Panc1 (cell line): ENCODE results near the gene CD226. TPM values are rescaled to one million over a fixed set of nuclear protein-coding genes. Genes with fewer than 3 reads are reported as not detected.
"Not testable (repeated sequence)": the region's sequence is repeated elsewhere in the genome, so short reads cannot be mapped to it uniquely, and the experiment has no call there.

Experiments
- ATAC-seq: fragments of 200-7000 bp; cut with Tn5 transposase; 2 replicates; pipeline ENCODE4 v1.9.1; 2020; ENCODE audit warnings: mild to moderate bottlenecking, moderate library complexity
- BruUV-seq: library from RNA; stranded (reverse); fragments of 400-500 nt; replicated peaks from 2 replicates; lab custom pipeline; 2021; lab: Mats Ljungman, UMichigan
- CTCF ChIA-PET: fragments of 300-600 bp; sonication (Branson Sonifier 250); formaldehyde crosslinking; loops from one replicate; lab custom pipeline; 2022; ENCODE audit warnings: antibody characterized with exemption; lab: Charles Lee
- POLR2A ChIA-PET: fragments of 300-600 bp; sonication (Branson Sonifier 250); formaldehyde crosslinking; loops from one replicate; lab custom pipeline; 2022; ENCODE audit warnings: antibody characterized with exemption; lab: Charles Lee
- DNase-seq: peaks from one replicate; pipeline ENCODE4 v3.0.0-alpha.2; 2010; ENCODE audit warnings: low read depth, low spot score
- H3K27ac ChIP-seq: 2 replicates; pipeline ENCODE4 v1.5.1; 2011; ENCODE audit warnings: mild to moderate bottlenecking, low read length, inconsistent platforms
- H3K27me3 ChIP-seq: fragments of 200-500 bp; sonication (Bioruptor generic); 2 replicates; pipeline ENCODE4 v1.6.0; 2014; ENCODE audit warnings: low read length, inconsistent platforms; ENCODE audit not compliant: control insufficient read depth, insufficient read depth
- H3K36me3 ChIP-seq: fragments of 200-500 bp; sonication (Bioruptor generic); 2 replicates; pipeline ENCODE4 v1.5.1; 2014; ENCODE audit warnings: inconsistent platforms, mild to moderate bottlenecking, low read length, moderate library complexity; ENCODE audit not compliant: control insufficient read depth, insufficient read depth
- H3K4me1 ChIP-seq: 2 replicates; pipeline ENCODE4 v1.5.1; 2011; ENCODE audit warnings: inconsistent platforms, mild to moderate bottlenecking, low read length, moderate library complexity; ENCODE audit not compliant: control insufficient read depth, insufficient read depth
- H3K4me3 ChIP-seq, 2 experiments: 2 replicates each; pipeline ENCODE4 v1.5.1; 2011 to 2012; ENCODE audit warnings: low read depth in 2 of 2, low read length in 2 of 2, mild to moderate bottlenecking in 2 of 2, inconsistent platforms in 1 of 2, moderate library complexity in 1 of 2
- H3K9me3 ChIP-seq: fragments of 200-500 bp; sonication (Bioruptor generic); 2 replicates; pipeline ENCODE4 v1.5.1; 2014; ENCODE audit warnings: low read depth, mild to moderate bottlenecking, inconsistent platforms, low read length, moderate library complexity; ENCODE audit not compliant: control insufficient read depth, insufficient read depth
- CTCF ChIP-seq: fragments of 450-650 bp; IDR thresholded peaks from 2 replicates; pipeline ENCODE4 v1.5.1; 2017; ENCODE audit warnings: mild to moderate bottlenecking
- POLR2AphosphoS5 ChIP-seq: IDR thresholded peaks from 2 replicates; pipeline ENCODE4 v1.6.1; 2012; ENCODE audit warnings: mild to moderate bottlenecking, low read depth, low read length, moderate library complexity
- REST ChIP-seq, 2 experiments: IDR thresholded peaks; 2 replicates each; pipeline ENCODE4 v1.6.1; 2011 to 2012; ENCODE audit warnings: low read depth in 2 of 2, control low read depth in 1 of 2, low read length in 1 of 2, mild to moderate bottlenecking in 1 of 2, moderate library complexity in 1 of 2; ENCODE audit not compliant: insufficient read depth in 1 of 2
- SIN3A ChIP-seq: IDR thresholded peaks from 2 replicates; pipeline ENCODE4 v1.6.1; 2012; ENCODE audit warnings: low read depth, mild to moderate bottlenecking, low read length, moderate library complexity, borderline replicate concordance; ENCODE audit not compliant: insufficient read depth
- TCF7L2 ChIP-seq: IDR thresholded peaks from 2 replicates; pipeline ENCODE4 v1.6.1; 2011; ENCODE audit warnings: mild to moderate bottlenecking, low read depth, low read length, inconsistent platforms
- in situ Hi-C: cut with HindIII; loops from 2 replicates; pipeline ENCODE4 v1.10.0; 2016; ENCODE audit warnings: low sequenced_read_pairs, low pct_unique_long_range_greater_than_20kb
- intact Hi-C: fragments of 100-400 bp; cut with micrococcal nuclease; formaldehyde crosslinking; loops from one replicate; pipeline ENCODE4 v1.10.0; 2022; ENCODE audit not compliant: unreplicated experiment
- total RNA-seq: library from RNA; stranded (reverse); gene quantifications from one replicate; pipeline ENCODE4 v1.2.1, GENCODE V29; 2021; ENCODE audit not compliant: unreplicated experiment

CD226 gene
- total RNA-seq, 1 experiment from 2014 or later: 0.95 TPM

- DNase-seq (no peak), ATAC-seq (no peak)
- H3K36me3 ChIP-seq: no peaks in the 10 kb centered on the region
- BruUV-seq: no TSS peak
- H3K27ac ChIP-seq: no peak overlapping the region
- ChIA-PET POLR2A (no interaction called here), CTCF (no interaction called here)
- TF ChIP-seq REST (IDR thresholded peaks at IDR 0.05; ENCODE audit: insufficient read depth in 1 of 2, low read depth in 2 of 2, low read length in 1 of 2): no peak
- TF ChIP-seq TCF7L2: no peak
- no peak for TF ChIP-seq SIN3A
- TF ChIP-seq POLR2AphosphoS5: no peak
- TF ChIP-seq CTCF: no peak
- H3K4me1 ChIP-seq: no peaks in the 10 kb centered on the region
- H3K4me3 ChIP-seq: no peak overlapping the region
- H3K9me3 ChIP-seq: no peaks in the 10 kb centered on the region
- in situ Hi-C loops (no loop called here), intact Hi-C loops (no loop called here)
- no peaks in the 10 kb centered on the region for H3K27me3 ChIP-seq
Observed at GRCh38 chr18:69882965-69883668, 64.6 kb downstream of the CD226 start.

- no peak overlapping the region for H3K4me3 ChIP-seq
Observed at GRCh38 chr18:69880083-69880482, 67.6 kb downstream of the CD226 start.

GRCh38 chr18:69879051-69879450 is 68.6 kb downstream of the CD226 start:
- H3K4me3 ChIP-seq, H3K27ac ChIP-seq, H3K36me3 ChIP-seq, H3K4me1 ChIP-seq, POLR2A ChIA-PET, intact Hi-C loops, BruUV-seq, ATAC-seq, DNase-seq, in situ Hi-C loops, CTCF ChIA-PET, H3K27me3 ChIP-seq, H3K9me3 ChIP-seq: not testable (repeated sequence)

More at GRCh38 chr18:69880083-69880482, 67.6 kb downstream of the CD226 start:
- Histone ChIP-seq H3K36me3 (no peaks in the 10 kb centered on the region), H3K9me3 (no peaks in the 10 kb centered on the region), H3K4me1 (no peaks in the 10 kb centered on the region), H3K27ac (no peak overlapping the region), H3K27me3 (no peaks in the 10 kb centered on the region)
- ChIA-PET POLR2A (no interaction called here), CTCF (no interaction called here)
- no TSS peak for BruUV-seq
- in situ Hi-C loops (no loop called here), intact Hi-C loops (no loop called here)
- TF ChIP-seq REST (IDR thresholded peaks at IDR 0.05; ENCODE audit: insufficient read depth in 1 of 2, low read depth in 2 of 2, low read length in 1 of 2) (no peak), SIN3A (no peak), TCF7L2 (no peak)
- no peak for ATAC-seq
- no peak for DNase-seq
